ENCODE measurements around the gene ACAA2. TPM values are rescaled to one million over a fixed set of nuclear protein-coding genes. Genes with fewer than 3 reads are reported as not detected.

ACAA2 gene
- polyA plus RNA-seq, 1 of the 3 experiments (the other 2 are of a cell fraction): 34.9 TPM

DNA sequence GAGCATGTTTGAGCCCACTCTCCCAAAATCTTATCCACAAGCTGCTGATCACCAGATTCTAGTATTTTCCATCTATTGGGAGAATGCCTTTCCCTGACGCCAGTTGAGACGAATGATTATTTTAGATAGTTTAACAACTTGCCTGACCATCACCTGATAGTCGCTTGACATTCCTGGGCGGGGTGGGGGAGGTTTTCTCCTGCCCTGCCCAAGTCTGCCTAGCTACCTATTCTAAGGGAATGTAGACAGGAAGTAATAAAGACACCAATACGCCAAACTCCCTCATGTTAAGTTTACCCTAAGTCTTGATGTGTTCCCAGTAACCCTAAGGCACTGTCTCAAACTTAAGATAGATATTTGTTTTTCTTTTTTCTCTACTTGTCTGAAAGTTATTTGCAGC lies 4.6 kb upstream of the ACAA2 start:
- no peak for DNase-seq
- H3K9me2 ChIP-seq: no peaks in the 10 kb centered on the region
- H3F3A ChIP-seq (replicated peaks; ENCODE audit: insufficient read depth): no peaks in the 10 kb centered on the region
- H3K27ac ChIP-seq (ENCODE audit: low read depth in 2 of 2, low read length in 1 of 2): no peak overlapping the region
- peaks cover 30% of the 10 kb centered on the region; the same call in 1 of the 2 replicates for H3K79me2 ChIP-seq (ENCODE audit: insufficient read depth)
- no peaks in the 10 kb centered on the region for H3K27me3 ChIP-seq (ENCODE audit: insufficient read depth)
- no peak overlapping the region for H3K4me3 ChIP-seq (ENCODE audit: low read depth in 2 of 2, low read length in 1 of 2)
- H3K9me3 ChIP-seq: no peaks in the 10 kb centered on the region
- H2AFZ ChIP-seq (ENCODE audit: low read depth): no peak overlapping the region
- H3K36me3 ChIP-seq (replicated peaks in 1 of 2; ENCODE audit: control insufficient read depth in 1 of 2, insufficient read depth in 2 of 2, low read length in 1 of 2): peaks cover 4 to 7% of the 10 kb centered on the region in 2 experiments
- H3K4me2 ChIP-seq: no peak overlapping the region
- CTCF ChIA-PET: interaction anchor here (0.6 kb wide), 1 partner anchor 42 kb away, joined by 3 read pairs; no protein-coding TSS in a partner anchor
- H3K9ac ChIP-seq: no peak overlapping the region
- H4K20me1 ChIP-seq (ENCODE audit: insufficient read depth): no peaks in the 10 kb centered on the region
- WGBS (ENCODE audit: low lambda C conversion rate): 94% methylated on average over 5 of the region's 5 CpGs
- H3K4me1 ChIP-seq (ENCODE audit: control insufficient read depth in 1 of 2, insufficient read depth in 2 of 2, low read depth in 1 of 2, low read length in 1 of 2): peaks cover 0 to 2% of the 10 kb centered on the region in 2 experiments; a peak in 1 of 4 replicates
- TF ChIP-seq NFIC (IDR thresholded peaks at IDR 0.05; ENCODE audit: borderline replicate concordance) (no peak), POLR2AphosphoS5 (IDR thresholded peaks at IDR 0.05; ENCODE audit: low read depth, low read length) (no peak), ELF1 (IDR thresholded peaks at IDR 0.05) (no peak), TAF1 (IDR thresholded peaks at IDR 0.05; ENCODE audit: borderline replicate concordance, low read depth, low read length) (no peak), EZH2phosphoT487 (IDR thresholded peaks at IDR 0.05; ENCODE audit: borderline replicate concordance, low read depth) (no peak), GABPA (IDR thresholded peaks at IDR 0.05; ENCODE audit: low read depth) (no peak), RCOR1 (IDR thresholded peaks at IDR 0.05; ENCODE audit: low read length) (no peak), GATA2 (CRISPR knock-in tag; IDR thresholded peaks at IDR 0.05) (no peak), YY1 (IDR thresholded peaks at IDR 0.05; ENCODE audit: low read depth) (no peak), NRF1 (IDR thresholded peaks at IDR 0.05; ENCODE audit: low read depth, low read length) (no peak), RXRA (IDR thresholded peaks at IDR 0.05; ENCODE audit: borderline replicate concordance, low read depth) (no peak), RAD21 (IDR thresholded peaks at IDR 0.05; ENCODE audit: low read length) (no peak), TCF12 (IDR thresholded peaks at IDR 0.05) (no peak), CHD2 (IDR thresholded peaks at IDR 0.05; ENCODE audit: low read length, partially characterized antibody) (no peak), FOXJ3 (CRISPR knock-in tag; IDR thresholded peaks at IDR 0.05) (no peak)
- TF ChIP-seq, protein P1, sequence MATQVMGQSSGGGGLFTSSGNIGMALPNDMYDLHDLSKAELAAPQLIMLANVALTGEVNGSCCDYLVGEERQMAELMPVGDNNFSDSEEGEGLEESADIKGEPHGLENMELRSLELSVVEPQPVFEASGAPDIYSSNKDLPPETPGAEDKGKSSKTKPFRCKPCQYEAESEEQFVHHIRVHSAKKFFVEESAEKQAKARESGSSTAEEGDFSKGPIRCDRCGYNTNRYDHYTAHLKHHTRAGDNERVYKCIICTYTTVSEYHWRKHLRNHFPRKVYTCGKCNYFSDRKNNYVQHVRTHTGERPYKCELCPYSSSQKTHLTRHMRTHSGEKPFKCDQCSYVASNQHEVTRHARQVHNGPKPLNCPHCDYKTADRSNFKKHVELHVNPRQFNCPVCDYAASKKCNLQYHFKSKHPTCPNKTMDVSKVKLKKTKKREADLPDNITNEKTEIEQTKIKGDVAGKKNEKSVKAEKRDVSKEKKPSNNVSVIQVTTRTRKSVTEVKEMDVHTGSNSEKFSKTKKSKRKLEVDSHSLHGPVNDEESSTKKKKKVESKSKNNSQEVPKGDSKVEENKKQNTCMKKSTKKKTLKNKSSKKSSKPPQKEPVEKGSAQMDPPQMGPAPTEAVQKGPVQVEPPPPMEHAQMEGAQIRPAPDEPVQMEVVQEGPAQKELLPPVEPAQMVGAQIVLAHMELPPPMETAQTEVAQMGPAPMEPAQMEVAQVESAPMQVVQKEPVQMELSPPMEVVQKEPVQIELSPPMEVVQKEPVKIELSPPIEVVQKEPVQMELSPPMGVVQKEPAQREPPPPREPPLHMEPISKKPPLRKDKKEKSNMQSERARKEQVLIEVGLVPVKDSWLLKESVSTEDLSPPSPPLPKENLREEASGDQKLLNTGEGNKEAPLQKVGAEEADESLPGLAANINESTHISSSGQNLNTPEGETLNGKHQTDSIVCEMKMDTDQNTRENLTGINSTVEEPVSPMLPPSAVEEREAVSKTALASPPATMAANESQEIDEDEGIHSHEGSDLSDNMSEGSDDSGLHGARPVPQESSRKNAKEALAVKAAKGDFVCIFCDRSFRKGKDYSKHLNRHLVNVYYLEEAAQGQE (IDR thresholded peaks at IDR 0.05; ENCODE audit: low read depth, low read length): no peak
- TF ChIP-seq, protein P2, sequence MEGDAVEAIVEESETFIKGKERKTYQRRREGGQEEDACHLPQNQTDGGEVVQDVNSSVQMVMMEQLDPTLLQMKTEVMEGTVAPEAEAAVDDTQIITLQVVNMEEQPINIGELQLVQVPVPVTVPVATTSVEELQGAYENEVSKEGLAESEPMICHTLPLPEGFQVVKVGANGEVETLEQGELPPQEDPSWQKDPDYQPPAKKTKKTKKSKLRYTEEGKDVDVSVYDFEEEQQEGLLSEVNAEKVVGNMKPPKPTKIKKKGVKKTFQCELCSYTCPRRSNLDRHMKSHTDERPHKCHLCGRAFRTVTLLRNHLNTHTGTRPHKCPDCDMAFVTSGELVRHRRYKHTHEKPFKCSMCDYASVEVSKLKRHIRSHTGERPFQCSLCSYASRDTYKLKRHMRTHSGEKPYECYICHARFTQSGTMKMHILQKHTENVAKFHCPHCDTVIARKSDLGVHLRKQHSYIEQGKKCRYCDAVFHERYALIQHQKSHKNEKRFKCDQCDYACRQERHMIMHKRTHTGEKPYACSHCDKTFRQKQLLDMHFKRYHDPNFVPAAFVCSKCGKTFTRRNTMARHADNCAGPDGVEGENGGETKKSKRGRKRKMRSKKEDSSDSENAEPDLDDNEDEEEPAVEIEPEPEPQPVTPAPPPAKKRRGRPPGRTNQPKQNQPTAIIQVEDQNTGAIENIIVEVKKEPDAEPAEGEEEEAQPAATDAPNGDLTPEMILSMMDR (IDR thresholded peaks at IDR 0.05): no peak
- TF ChIP-seq, protein P3, sequence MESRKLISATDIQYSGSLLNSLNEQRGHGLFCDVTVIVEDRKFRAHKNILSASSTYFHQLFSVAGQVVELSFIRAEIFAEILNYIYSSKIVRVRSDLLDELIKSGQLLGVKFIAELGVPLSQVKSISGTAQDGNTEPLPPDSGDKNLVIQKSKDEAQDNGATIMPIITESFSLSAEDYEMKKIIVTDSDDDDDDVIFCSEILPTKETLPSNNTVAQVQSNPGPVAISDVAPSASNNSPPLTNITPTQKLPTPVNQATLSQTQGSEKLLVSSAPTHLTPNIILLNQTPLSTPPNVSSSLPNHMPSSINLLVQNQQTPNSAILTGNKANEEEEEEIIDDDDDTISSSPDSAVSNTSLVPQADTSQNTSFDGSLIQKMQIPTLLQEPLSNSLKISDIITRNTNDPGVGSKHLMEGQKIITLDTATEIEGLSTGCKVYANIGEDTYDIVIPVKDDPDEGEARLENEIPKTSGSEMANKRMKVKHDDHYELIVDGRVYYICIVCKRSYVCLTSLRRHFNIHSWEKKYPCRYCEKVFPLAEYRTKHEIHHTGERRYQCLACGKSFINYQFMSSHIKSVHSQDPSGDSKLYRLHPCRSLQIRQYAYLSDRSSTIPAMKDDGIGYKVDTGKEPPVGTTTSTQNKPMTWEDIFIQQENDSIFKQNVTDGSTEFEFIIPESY (IDR thresholded peaks at IDR 0.05; ENCODE audit: borderline replicate concordance, low read depth): no peak
- TF ChIP-seq, protein P4, sequence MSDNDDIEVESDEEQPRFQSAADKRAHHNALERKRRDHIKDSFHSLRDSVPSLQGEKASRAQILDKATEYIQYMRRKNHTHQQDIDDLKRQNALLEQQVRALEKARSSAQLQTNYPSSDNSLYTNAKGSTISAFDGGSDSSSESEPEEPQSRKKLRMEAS (IDR thresholded peaks at IDR 0.05; ENCODE audit: low read depth): no peak
- TF ChIP-seq, protein P5, sequence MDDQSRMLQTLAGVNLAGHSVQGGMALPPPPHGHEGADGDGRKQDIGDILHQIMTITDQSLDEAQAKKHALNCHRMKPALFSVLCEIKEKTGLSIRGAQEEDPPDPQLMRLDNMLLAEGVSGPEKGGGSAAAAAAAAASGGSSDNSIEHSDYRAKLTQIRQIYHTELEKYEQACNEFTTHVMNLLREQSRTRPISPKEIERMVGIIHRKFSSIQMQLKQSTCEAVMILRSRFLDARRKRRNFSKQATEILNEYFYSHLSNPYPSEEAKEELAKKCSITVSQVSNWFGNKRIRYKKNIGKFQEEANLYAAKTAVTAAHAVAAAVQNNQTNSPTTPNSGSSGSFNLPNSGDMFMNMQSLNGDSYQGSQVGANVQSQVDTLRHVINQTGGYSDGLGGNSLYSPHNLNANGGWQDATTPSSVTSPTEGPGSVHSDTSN (IDR thresholded peaks at IDR 0.05): no peak
- POLR2A ChIA-PET: no interaction called here

Data from SK-N-SH (cell line).